HL-60/S4 treated with retinoic acid at 250 ng/mL for 4 days and 3 days (cell line): ENCODE data around the gene REPIN1.

Experiments used
- in situ Hi-C: fragments of 300-500 bp; cut with MboI; formaldehyde crosslinking; loops from 2 replicates; pipeline ENCODE4 v1.7.0; 2022; ENCODE audit warnings: low sequenced_read_pairs

The REPIN1 gene

DNA sequence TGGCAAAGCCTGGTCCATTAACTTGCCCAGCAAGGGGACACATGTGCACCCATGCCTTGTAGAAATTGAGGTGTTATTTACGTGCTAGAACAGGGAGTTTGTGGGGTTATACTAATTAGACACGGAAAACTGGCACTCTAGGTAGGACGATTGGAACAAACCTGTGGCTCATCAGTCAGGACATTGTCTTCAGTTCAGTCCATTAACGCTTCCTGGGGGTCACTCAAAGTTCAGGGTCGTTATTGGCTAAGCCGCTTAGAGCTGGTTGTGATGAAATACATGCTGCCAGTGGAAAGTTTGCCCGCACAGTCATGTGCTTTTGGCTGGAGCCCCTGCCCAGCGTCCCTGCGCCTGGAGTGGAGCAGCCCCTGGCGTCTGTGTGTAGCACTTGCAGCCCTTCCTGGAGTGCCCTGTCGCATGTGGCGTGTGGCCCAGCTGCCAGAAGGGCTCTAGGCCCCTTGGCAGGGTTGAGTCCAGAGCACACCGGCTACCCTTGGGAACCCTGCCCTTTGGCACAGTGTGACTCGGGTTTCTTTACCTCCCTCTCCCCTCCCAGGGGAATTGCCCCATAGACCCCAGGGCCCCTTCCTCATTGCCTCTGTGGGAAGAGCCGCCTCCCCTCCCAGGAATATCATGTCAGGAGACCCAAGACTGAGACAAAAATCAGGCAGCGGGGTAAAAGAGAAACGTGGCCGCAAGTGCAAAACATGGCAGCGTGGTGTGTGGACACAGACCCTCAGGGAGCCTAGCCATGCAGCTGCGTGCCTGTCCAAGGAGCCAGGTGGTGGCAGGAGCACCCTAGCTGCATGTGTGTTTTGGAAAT is 20.3 kb downstream of the REPIN1 start:
- in situ Hi-C loops: no loop called here

GRCh38 chr7:150389532-150389816 is 20.9 kb downstream of the REPIN1 start:
- in situ Hi-C loops: no loop called here

GRCh38 chr7:150390205-150390604 is 21.6 kb downstream of the REPIN1 start:
- in situ Hi-C loops: no loop called here

DNA sequence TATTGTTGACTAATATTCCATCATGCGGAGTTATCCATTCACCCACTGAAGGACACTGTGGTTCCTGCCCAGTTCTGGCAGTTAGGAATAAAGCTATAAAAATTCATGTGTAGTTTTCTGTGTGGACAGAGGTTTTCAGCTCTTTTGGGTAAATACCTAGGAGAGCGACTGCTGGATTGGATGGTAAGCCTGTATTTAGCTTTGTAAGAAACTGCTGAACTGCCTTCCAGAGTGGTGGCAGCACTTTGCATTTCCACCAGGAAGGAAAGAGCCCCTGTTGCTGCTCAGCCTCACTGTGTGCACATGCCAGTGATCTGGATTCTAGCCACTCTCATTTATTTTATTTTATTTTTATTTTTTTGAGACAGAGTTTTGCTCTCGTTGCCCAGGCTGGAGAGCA is 24.7 kb downstream of the REPIN1 start:
- in situ Hi-C loops: no loop called here

- in situ Hi-C loops: no loop called here
Observed at GRCh38 chr7:150396426-150396825, 27.8 kb downstream of the REPIN1 start.

GRCh38 chr7:150396851-150397260 is 28.2 kb downstream of the REPIN1 start:
- in situ Hi-C loops: no loop called here

DNA sequence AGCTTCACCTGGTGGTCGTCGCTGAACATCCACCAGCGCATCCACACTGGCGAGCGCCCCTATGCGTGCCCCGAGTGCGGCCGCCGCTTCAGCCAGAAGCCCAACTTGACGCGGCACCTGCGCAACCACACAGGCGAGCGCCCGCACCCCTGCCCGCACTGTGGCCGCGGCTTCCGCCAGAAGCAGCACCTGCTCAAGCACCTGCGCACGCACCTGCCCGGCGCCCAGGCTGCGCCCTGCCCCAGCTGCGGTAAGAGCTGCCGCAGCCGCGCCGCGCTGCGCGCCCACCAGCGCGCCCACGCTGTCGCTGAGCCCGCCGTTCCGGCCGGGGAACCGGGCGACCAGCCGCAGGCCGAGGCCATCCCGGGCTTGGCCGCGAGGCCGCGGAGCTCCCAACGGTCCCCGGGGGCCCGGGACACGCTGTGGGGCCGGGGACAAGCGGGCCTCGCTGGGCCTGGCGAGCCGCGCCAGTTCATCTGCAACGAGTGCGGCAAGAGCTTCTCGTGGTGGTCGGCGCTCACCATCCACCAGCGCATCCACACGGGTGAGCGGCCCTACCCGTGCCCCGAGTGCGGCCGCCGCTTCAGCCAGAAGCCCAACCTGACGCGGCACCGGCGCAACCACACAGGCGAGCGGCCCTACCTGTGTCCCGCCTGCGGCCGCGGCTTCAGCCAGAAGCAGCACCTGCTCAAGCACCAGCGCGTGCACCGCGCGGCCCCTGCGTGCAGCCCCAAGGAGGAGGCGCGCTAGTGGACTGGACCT is 28.9 kb downstream of the REPIN1 start:
- in situ Hi-C loops: no loop called here

DNA sequence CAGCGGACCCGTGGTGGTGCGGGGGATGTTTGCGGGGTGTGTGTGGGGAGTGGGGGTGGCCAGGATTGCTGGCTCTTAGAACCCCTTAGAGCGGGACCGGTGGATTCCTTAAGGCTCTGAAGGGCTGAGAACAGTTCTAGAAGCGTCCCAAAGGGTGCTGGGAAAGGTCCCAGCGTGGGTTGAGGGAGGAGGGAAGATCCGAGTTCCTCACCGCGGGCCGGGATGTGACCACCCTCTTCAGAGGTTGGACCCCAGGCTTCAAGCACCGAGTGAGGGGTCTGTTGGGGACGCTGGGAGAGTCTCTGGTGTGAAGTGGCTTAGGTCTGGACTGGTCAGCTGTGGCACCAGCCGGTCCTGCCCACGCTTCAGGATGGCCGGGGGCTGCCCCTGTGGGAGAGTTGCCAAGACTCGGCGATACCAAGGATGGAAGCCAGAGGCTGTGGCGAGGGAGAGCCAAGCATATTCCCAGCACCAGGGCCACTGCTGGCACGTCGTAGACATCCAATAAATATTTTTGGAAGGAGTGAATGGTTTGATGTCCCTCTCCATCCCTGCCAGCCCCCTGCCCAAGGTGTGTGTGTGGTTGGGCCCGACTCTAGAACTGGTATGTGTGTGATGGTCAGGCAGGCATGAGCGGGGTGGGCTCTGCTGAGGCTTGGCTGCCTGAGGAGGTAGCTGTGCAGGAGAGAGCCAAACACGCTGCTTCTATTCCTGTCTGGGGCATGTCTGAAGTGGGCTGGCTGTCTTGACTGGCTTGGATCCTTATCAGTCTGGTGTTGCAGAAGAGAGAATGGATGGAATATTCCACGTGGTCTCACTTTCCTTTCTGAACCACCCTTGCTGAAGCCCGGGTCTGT is 29.7 kb downstream of the REPIN1 start:
- in situ Hi-C loops: no loop called here

DNA sequence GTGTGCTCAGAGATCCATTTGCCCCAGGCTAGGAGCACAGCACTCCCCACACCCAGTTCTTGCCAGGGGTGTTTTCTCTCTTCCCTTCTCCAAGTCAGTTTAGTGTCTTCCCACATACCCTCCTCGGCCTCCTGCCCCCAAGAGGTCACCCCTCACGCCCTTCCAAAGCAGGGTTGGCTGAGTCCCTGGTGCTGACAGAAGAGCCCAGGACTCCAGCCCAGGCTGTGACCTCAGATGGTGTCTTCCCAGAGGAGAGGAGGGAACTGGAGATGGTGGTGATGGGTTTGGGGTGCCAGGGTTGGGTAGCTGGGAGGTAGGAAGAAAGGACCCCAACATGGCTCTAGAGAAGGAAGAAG is 30.3 kb downstream of the REPIN1 start:
- in situ Hi-C loops: no loop called here

DNA sequence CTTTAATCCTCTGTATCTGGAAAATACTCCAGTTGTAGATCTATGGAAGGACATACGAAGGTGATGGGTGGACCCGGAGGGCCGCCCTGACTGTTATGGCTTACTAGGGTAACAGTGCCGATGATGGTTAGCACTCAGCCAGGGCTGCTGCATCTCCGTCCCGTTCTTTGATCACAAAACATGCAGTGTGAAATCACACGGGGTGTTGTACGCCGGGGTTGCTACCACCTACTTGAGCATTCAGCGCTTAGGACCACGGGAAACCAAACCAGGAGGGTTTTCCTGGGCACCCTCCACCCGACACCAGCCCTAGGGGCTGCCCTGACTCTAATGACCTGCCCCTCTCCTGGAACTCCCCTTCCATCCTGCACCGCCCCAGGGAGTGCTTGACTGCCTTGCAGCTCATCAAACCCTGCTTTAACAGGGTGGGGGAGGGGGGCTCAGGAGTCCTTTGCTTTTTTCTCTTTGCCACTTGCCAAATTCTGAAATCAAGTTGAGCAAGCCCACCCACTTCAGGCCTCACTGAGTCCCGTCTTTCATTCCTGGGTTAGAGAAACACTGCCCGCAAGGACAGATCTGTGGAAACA is 30.9 kb downstream of the REPIN1 start:
- in situ Hi-C loops: no loop called here

DNA sequence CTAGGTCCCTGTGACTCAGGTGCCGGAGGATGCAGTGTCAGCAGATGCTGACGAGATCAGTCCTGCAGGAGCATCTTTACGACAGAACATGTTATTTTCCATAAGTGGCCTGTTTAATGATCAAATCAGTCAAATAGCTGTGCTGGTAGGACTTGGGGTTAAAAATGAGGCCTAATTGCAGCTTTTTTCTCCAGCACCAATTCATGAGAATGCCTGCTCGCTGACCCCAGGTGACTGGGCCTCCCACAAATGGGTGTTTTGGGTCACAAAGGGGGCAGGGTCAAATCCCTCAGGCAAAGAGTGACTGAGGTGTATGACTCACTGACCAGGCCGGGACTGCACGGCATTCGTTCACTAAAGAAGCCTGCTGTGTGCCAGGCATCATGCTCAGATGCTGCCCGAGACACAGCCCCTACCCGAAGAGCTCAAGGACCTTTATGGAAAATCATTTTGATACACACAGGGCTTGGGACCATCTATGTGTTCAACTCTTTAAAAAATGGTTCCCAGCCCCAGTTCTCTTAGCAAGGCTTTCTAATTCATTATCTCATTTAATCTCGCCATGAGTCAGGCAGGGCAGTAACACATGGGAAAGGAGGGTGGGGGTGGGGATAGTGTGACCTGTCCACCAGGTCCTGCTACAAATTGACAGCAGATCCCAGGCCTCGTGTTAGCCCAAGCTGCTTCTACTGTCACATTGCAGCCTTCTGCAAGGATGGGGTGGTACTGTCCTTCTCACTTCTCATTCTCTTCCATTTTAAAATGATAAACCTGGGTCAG is 31.6 kb downstream of the REPIN1 start:
- in situ Hi-C loops: no loop called here

GRCh38 chr7:150400788-150401423 is 32.3 kb downstream of the REPIN1 start:
- in situ Hi-C loops: no loop called here

- in situ Hi-C loops: no loop called here
Observed at GRCh38 chr7:150401424-150401790, 32.8 kb downstream of the REPIN1 start.

GRCh38 chr7:150401861-150402631 is 33.4 kb downstream of the REPIN1 start:
- in situ Hi-C loops: no loop called here

DNA sequence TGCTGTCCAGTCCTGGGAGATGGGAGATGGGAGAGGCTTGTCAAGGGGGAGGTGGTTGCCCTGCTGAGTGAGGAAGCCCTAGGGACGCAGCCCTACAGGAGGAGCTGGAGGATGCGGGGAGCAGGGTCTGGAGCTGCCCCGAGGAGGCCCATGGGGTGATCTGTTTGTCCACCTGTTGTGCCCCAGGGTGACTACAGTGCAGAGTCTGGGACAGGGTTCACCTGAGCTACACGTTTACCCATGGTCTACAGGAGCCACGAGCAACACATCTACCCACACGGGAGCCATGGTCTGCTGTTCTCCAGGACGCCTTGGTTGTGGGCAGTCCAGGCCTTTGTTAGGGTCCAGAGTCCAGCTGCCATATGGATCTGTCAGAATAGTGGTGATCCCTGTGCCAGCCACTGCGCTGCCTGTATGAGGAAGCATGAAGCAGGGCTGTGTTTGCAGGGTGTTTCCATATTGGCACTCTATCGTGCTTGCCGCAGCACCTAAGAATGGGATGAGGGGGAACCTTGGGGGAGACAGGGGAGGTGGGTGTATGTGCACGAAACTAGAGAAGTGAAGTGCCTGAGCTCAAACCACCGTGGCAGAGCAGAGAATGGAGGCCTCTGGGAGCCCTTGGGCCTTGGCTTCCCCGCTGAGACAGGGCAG is 34.2 kb downstream of the REPIN1 start:
- in situ Hi-C loops: no loop called here

DNA sequence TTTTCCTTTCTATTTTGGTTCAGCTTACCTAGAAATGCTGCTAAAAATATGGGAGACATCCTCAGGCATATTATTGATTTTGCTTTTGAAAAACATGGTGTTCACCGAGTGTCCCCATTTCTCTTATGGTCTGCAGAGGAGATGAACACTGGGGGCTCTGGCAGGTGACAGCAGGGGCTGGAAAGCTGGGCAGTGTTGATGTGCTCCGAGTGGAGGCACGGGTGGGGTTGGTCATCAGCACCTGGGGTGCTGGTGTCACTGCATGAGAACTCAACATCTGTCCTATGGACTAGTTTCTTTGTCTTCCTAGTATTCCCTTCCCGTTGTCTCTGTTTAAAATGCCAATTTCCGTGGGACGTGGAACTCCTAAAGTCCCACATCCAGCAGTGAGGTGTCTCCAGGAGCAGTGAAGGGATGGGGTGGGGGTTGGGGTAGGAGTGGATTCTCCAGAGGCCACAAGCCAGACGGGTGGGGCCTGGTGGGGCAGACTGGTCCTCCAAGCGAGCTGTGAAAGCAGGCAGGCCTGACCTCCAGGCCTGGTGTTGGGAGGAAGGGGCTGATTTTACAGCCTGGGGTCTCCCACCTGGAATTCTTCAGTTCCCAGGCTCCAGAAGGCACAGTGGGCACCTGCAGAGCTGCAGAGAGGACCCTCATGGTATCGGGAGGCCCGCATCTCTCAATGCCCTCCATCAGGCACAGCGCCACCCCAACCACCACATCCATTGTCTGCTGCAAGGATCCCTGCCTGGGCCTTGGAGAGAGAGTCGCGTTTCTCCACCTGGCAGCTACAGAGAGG is 35.0 kb downstream of the REPIN1 start:
- in situ Hi-C loops: no loop called here

- in situ Hi-C loops: no loop called here
Observed at GRCh38 chr7:150404172-150404804, 35.7 kb downstream of the REPIN1 start.
